HG03457 (cell line): Measurements from ENCODE around the gene TNFRSF19.

Experiments used
- ATAC-seq: cut with Tn5 transposase; IDR thresholded peaks from one replicate; pipeline ENCODE4 v1.9.1; 2021; ENCODE audit warnings: moderate number of reproducible peaks; ENCODE audit not compliant: unreplicated experiment

Gene TNFRSF19

DNA sequence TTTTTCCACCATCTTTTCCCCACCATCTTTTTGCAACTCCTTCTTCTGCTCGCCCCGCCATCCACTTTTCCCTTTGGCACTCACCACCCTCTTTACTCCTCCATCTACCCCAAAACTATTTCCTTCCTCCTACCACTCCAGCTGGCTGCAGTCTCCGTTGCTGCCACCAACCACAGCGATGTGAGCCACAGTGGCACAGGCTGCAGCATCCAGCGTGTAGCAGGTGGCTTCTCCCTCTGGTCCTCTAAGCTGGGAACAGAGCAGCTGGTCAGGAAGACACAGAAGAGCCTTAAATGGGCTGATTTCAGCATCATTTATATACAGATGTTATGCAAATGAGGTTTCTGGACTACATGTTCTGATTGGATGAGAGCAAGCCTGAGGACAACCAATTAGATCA lies 144.5 kb downstream of the TNFRSF19 start:
- no peak for ATAC-seq

DNA sequence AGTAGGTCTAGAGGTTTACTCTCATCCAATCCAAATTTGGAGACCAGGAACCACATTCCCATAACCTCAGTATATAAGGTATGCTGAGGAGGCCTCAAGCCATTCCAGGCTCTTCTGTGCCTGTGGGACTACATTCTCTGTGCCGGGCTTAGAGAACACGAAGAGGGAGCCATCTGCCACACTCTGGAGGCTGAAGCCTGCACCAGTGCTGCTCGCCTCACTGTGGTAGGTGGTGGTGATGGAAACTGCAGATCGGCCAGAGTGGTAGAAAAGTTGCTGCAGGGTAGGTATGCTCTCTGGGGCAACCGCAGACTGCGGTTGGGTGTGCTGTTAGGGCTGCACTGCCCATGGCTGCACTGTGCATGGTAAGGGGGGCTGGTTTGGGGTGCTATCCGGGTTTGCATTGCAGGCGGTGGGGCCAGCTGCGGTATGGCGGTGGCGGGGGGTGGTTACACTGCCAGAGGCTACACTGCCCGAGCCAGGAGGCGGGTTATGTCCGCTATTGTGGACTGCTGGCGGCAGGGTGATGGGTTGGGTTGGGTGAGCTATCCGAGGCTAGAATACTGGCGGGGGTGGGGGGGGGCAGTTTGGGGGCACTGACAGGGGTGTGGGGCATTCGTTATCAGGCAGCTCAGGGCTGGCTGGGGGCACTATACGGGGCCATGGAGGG lies 145.0 kb downstream of the TNFRSF19 start:
- no peak for ATAC-seq

- ATAC-seq = no peak
Measured at GRCh38 chr13:23715762-23716235, 145.6 kb downstream of the TNFRSF19 start.

GRCh38 chr13:23716401-23716800 lies 146.2 kb downstream of the TNFRSF19 start:
- no peak for ATAC-seq

DNA sequence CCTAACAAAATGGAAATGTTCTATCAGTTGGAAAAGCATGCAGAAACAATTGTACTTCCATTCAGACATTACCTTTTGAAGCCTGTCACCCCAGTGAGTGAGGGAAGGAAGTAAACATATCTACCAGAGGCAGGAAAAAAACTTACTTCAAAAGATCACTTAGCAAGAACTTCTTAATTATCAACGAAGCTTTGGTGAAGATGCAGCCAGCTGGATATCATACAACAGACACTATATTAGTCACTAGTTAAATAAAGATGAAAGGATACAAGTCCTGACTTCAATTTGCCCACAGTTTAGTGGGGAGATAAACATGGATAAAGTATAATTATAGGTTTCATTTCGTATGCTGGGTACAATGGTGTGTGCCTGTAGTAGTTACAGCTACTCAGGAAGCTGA lies 148.8 kb downstream of the TNFRSF19 start:
- no peak for ATAC-seq

- ATAC-seq = no peak
Measured at GRCh38 chr13:23722726-23723453, 152.7 kb downstream of the TNFRSF19 start.

DNA sequence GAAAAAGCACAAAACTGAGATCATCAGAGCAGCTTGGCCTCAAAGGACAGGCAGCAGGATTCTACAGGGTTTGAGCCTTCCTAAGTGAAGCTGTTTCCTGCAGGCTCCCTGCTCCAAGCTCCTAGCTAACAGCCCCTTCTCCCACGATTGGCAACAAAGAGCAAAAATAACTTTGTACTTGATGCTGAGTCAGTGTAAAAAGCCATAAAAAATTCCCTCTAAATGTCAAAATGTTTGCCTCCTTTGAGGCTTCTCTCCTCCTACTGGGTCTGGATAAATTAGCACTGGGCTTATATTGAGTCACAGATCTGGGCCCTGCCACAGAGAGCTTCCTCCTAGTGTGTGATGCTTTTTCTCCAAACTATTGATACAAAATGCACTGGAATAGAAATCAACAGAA lies 153.3 kb downstream of the TNFRSF19 start:
- no peak for ATAC-seq

- no peak for ATAC-seq
Measured at GRCh38 chr13:23724196-23724970, 154.2 kb downstream of the TNFRSF19 start.
